GM21526 (cell line): ENCODE measurements around the gene TMEM184B.
"Not testable (repeated sequence)": the region's sequence is repeated elsewhere in the genome, so short reads cannot be mapped to it uniquely, and the experiment has no call there.

Source experiments
- ATAC-seq: cut with Tn5 transposase; IDR thresholded peaks from one replicate; pipeline ENCODE4 v1.9.1; 2021; ENCODE audit warnings: moderate library complexity; ENCODE audit not compliant: unreplicated experiment, low FRiP score

Gene TMEM184B

DNA sequence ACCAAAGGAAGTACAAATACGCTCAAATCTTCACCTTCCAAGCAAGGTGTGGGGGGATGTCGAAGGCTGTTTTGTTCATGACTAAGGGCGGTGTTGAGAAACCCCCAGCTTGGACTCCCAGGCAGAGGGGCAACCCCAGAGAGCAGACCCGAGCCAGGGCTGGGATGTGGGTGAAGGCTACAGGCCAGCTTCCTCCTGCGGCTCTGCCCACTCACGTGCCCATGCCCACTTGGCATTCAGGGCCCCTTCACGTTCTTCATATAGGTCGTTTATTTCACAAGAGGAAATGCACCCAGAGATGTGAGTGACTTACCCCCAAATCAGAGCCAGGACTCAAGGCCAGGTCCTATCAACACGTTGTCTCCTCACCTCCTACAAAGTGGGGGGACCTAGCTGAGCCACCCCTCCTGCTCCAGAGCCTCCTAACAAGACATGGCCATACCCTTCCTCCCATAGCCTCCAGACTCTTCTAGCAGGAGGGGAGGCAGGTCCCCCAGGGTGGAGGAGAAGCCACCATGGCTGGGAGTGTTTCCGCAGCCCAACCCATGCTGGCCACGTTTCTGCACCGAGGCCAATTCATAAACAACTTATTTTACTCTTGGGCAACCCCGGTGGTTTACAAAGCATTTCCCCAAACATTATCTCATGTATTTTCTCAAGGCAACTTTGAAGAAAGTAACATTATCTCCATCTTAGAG lies 22.0 kb downstream of the TMEM184B start:
- ATAC-seq = no peak

DNA sequence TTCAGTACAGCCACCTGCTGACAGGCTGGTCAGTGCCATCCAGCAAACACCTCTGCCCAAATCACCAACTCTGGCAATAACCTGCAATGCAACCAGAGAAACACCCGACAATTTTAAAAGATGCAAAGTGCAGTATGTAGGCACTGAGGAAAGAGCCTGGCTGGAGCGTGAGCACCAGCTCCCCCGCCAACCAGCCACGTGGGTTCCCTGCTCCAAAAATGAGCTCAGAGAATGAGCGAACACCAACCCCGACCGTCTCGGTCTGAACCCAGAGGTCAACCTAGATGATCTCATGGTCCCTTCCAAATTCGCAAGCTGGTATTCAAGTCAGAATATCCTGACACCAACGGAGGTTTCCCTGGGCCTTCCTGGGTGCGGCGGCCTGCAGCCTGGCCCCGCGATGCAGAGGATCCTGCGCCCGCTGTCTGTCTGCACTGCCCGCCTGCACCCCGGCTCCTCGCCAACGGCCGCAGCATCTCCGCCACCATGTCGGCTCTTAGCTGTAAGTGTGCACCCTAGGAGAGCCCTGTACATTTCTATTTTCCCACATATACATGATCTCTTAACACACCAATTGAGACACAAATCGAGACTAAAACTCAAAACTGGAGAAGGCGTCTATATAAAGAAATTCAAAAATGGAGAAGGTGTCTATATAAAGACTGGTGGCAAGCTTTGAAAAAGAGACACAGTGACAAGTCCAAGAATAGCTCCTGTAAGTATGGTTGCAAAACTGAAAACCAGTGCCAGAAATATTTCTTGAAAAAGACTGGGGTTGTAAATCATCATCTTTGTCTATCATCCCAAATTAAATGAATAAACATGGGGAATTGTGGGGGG lies 22.8 kb downstream of the TMEM184B start:
- no peak for ATAC-seq

GRCh38 chr22:38249301-38249700 lies 23.5 kb downstream of the TMEM184B start:
- no peak for ATAC-seq

DNA sequence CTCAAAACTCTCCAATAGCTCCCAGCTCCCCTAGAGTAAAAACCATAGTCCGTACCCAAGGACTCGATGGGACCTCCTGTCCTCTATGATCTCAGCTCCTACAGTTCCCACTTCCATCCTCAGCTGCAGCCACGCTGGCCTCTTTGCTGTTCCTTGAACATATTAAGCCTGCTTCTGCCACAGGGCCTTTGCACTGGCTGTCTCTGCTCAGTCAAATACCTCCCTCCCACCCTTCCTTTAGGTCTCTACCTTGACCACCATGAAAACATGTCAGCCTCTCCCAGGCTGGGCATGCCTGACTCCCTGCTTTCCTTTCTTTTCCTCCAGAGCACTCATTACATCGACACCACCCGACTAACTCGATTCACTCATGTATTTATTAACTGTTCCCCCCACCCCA lies 24.5 kb downstream of the TMEM184B start:
- ATAC-seq = no peak

GRCh38 chr22:38247713-38248112 lies 25.1 kb downstream of the TMEM184B start:
- ATAC-seq = no peak

DNA sequence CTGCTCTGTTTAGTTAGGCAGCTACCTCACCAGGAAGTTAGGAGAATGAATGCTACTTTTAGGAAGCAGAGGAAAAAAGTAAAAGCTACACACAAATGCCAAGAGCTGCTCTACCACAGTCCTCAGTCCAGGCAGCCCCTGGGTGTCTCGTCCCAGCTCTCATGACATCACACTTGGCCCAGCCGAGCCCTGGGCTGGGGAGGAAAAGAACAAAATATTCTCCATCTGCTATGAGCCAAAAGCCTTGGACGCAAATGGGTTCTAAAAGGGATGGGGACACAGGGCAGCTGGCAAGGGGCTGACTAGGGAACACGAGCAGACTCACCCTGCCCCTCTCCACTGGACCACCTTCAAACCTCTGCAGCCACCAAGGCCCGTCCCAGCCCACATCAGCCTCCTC lies 26.1 kb downstream of the TMEM184B start:
- ATAC-seq = no peak

- no peak for ATAC-seq
These were observed 26.7 kb downstream of the TMEM184B start for GRCh38 chr22:38246046-38246658.

DNA sequence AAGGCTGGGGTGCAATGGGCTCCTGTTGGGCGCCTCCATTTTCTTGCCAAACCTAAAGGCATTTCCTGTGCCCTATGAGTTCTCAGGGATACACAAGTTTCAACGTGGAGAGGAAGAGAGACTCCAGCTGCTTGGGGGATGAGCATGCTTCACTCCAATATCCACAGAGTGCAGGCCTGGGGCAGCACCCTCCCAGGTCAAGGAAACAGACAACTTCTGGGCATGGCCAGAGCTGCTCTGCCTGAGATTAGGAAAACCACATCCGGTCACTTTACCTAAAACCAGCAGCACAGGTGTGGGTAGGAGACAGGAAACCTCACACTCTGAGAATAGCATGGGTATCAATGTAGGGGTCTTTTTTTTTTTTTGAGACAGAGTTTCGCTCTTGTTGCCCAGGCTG lies 28.7 kb downstream of the TMEM184B start:
- ATAC-seq = no peak

GRCh38 chr22:38243007-38243765 lies 29.6 kb downstream of the TMEM184B start:
- ATAC-seq = no peak

GRCh38 chr22:38240734-38241252 lies 32.0 kb downstream of the TMEM184B start:
- ATAC-seq = no peak

- ATAC-seq = no peak
These were observed 33.6 kb downstream of the TMEM184B start for GRCh38 chr22:38239101-38239761.

GRCh38 chr22:38238519-38239071 lies 34.2 kb downstream of the TMEM184B start:
- ATAC-seq = no peak

DNA sequence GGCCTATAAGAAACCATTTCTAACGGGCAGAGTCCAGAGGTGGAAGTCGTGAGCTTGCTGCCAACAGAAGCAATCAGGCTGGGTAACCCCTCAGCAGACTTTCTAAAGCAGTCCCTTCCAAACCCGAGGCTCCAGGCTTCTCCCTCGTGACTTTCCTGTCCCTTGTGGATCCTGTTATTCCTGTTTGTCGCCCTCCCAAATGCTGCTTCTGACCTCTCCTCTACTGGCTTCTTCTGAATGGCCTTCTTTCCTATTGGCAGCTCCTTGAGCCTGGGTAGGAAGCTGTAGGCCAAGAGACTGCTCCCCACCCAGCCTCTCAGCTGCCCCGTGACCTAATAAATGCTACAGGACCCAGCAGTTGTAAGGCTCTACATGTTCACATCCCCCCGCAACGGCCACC lies 36.0 kb downstream of the TMEM184B start:
- ATAC-seq = no peak

- no peak for ATAC-seq
These were observed 37.5 kb downstream of the TMEM184B start for GRCh38 chr22:38235240-38235850.

- not testable (repeated sequence) for ATAC-seq
These were observed 39.0 kb downstream of the TMEM184B start for GRCh38 chr22:38233856-38234255.

GRCh38 chr22:38233427-38233826 lies 39.4 kb downstream of the TMEM184B start:
- no peak for ATAC-seq

- no peak for ATAC-seq
These were observed 40.6 kb downstream of the TMEM184B start for GRCh38 chr22:38232196-38232595.

DNA sequence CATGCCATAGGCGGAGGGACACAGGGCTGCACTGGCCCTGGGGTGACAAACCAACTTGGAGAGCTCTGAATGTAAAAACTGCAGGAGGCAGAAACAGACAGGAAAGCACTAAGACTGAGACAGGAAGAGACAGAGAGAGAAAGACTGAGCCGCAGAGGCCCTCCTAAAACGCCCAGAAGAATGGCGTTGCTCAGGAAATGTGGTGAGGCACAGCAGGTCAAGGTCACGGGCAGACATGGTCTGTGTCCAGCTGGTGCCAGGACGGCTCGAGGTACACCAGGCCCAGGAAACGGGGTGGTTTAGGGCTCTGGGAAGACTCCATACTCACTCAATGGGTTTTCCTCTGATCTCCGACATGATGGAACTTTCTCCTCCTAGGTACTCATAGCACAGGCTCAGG lies 41.9 kb downstream of the TMEM184B start:
- no peak for ATAC-seq

GRCh38 chr22:38230108-38230825 lies 42.5 kb downstream of the TMEM184B start:
- no peak for ATAC-seq
